H4 (cell line): ENCODE measurements around the gene EID2. TPM values are rescaled to one million over a fixed set of nuclear protein-coding genes. Genes with fewer than 3 reads are reported as not detected.

Source experiments
- DNase-seq: peaks from one replicate; pipeline ENCODE4 v3.0.0-alpha.2; 2015; ENCODE audit warnings: low spot score
- total RNA-seq: library from RNA; depleted of rRNA; stranded (reverse); fragments of >200 nt; shearing (Covaris generic); gene quantifications from 2 replicates; pipeline ENCODE4 v1.2.3, GENCODE V29; 2014; rRNA removed

The EID2 gene, protein sequence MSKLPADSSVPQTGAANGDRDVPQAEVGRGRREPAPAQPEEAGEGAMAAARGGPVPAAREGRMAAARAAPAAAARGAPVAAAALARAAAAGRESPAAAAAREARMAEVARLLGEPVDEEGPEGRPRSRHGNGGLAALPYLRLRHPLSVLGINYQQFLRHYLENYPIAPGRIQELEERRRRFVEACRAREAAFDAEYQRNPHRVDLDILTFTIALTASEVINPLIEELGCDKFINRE
- total RNA-seq = 10.8 and 11.5 TPM in 2 replicates

DNA sequence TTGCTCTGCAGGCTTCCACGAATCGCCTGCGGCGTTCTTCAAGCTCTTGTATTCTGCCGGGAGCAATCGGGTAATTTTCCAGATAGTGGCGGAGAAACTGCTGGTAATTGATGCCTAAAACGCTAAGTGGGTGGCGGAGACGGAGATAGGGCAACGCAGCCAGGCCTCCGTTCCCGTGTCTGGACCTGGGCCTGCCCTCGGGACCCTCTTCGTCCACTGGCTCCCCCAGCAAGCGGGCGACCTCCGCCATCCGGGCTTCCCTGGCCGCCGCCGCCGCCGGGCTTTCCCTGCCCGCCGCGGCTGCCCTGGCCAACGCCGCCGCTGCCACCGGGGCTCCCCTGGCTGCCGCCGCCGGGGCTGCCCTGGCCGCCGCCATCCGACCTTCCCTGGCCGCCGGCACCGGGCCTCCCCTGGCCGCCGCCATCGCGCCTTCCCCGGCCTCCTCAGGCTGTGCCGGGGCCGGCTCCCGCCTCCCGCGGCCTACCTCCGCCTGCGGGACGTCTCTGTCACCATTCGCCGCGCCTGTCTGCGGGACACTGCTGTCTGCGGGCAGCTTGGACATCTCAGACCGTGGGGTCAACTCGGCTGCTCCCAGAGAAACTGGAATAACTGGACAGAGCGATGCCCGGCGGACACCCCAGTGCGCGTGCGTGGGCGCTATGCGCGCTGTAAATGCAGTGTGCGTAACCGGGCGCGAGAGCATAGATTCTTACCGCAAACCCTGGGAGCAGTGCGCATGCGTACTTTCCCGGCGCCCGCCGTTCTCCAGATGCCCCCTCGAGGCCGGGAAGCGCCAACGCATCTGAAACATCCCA lies at the start of gene EID2:
Gene EID2 (minus strand): TSS at position 644 of the 815 bp plus-strand sequence. CDS start 82 bp downstream, at position 562.
- peak; percentile 85 for DNase-seq

DNA sequence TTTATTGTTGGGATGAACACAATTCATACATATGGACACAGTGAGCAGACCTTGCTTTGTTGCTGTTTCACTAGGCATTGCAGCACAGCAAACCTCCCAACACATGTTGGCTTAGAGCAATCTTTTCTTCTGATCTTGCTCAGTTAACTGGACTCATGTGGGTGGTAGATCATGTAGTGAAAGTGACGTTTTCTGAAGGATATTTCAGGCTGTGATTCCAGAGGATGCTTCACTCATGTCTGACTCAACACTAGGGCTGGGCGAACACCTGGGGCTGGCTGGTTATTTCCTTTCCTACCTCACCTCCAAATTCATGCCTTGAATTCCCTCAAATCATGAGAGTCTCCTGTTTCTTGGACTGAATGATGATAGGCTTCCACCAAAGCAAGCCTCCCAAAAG lies 48.1 kb upstream of the EID2 start:
- no peak for DNase-seq

DNA sequence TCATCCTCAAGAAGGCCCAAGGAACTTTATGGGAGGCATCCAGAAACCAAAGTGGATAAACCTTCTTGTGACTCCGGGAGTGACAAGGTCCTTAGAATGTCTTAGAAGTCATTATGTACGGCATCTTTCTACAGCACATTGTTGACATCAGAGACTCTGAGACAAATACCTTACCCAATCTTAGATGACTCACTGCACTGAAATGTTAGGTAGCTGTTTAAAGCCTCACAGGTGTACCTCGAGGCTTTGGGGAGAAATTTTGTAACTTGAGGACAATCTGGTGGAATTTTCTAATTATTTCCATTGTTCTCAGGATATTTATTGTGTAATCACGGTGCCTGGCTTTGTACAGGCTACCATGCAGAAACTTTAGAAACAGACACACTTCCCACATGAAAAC lies 47.5 kb upstream of the EID2 start:
- DNase-seq = no peak

GRCh38 chr19:39582891-39583625 lies 43.1 kb upstream of the EID2 start:
- DNase-seq = no peak

DNA sequence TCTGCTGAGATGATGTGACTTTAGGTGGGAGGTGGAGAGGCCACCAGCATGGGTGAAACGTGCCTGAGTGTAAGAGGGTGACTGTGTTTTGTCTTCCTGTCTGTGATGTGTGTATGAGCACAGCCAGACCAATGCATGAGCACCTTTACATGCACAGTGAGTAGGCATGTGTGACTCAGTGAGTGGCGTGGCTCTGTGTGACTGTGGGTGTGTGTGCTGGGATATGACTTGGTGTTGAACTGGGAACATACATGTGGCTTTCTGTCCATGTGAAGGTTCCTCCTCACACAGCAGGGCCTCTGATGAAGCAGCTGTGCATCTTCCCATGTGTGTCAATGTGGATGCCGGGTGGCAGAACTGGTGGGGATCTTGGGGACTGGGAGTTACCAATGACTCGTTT lies 42.5 kb upstream of the EID2 start:
- DNase-seq = no peak

- DNase-seq = peak; percentile 42
Observed at GRCh38 chr19:39568604-39569003, 28.6 kb upstream of the EID2 start.

DNA sequence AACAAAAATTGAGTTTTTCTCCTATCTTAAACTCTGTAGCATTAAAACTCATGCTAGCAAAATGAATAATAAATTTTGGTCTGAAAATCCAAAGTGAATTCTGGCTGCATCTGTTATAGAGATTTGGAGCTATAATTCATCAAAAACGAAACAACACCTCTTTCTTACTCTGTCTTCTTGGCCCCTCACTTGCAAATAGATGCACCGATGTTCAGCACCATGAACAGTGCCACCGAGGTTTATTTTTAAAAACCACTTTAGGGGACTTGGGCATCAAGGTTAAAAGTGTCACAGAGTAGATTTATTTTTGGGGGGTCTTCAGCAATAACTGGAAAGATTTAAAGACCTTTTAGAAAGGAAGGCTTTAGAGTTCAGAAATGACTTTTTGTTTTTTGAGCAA lies 26.1 kb upstream of the EID2 start:
- no peak for DNase-seq

GRCh38 chr19:39563408-39563807 lies 23.4 kb upstream of the EID2 start:
- peak; percentile 10 for DNase-seq

GRCh38 chr19:39558624-39559117 lies 18.7 kb upstream of the EID2 start:
- DNase-seq = no peak

DNA sequence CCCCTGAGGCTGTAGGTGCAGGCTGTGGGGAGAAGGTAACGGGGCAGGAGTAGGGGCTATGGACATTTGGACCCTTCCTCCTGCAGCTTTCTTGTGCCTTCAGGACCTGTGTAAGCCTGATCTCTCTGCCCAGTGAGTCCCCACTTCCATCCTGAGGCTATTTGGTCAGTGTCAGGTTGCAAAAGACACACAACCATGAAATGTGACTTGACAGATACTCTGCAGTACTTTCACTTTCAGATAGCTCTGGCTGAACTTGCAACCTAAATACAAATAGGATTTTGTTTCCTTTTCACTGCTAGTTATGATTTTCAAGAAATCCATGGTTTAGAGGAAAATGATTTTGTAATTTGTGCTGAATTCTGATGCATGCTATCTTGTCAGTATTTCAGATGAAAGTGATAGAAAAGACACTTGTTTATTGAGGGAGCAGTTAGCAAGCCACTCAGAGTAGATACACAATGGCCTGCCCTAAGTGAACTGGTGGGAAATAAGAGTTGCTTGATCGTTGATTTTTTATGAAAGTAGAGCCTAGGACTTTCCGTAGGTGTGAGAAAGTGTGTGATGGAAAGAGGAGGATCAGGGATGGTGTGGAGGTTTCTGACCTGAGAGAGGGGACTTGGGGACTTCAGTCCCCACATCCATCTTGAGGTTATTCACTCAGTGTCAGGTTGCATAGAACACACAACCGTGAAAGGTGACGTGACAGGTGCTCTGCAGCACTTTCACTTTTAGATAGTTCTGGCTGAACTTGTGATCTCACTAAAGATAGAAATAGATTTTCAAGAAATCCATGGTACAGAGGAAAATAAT lies 18.1 kb upstream of the EID2 start:
- peak; percentile 26 for DNase-seq

- DNase-seq = no peak
Observed at GRCh38 chr19:39555883-39556282, 15.9 kb upstream of the EID2 start.

- DNase-seq = no peak
Observed at GRCh38 chr19:39554701-39555311, 14.8 kb upstream of the EID2 start.

DNA sequence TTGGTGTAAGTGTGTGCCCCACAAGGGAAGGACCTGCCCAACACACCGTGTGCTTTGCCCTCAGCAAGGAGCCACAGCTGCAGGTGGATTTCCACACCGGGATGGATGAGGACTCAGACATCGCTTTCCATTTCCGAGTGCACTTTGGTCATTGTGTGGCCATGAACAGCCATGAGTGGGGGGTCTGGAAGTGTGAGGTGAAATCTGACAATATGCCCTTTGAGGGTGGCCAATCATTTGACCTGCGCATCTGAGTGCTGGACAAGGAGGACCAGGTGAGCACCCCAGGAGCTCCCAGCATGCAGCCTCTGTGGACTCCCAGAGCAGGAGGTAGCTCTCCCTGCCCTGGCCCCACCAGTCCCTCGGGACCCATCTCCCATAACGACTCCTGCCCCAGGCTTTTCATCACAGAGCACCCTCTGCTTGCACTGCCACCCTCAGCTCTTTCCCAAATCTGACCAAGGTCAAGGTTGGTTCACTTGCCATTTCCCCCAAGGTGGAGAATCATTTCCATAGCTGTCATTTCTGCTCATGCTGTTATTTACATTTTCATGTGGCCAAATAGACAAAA lies 13.2 kb upstream of the EID2 start:
- DNase-seq = no peak

- no peak for DNase-seq
Observed at GRCh38 chr19:39550197-39550596, 10.2 kb upstream of the EID2 start.

GRCh38 chr19:39546599-39546998 lies 6.6 kb upstream of the EID2 start:
- DNase-seq = no peak

- DNase-seq = no peak
Observed at GRCh38 chr19:39544911-39545310, 5.0 kb upstream of the EID2 start.

DNA sequence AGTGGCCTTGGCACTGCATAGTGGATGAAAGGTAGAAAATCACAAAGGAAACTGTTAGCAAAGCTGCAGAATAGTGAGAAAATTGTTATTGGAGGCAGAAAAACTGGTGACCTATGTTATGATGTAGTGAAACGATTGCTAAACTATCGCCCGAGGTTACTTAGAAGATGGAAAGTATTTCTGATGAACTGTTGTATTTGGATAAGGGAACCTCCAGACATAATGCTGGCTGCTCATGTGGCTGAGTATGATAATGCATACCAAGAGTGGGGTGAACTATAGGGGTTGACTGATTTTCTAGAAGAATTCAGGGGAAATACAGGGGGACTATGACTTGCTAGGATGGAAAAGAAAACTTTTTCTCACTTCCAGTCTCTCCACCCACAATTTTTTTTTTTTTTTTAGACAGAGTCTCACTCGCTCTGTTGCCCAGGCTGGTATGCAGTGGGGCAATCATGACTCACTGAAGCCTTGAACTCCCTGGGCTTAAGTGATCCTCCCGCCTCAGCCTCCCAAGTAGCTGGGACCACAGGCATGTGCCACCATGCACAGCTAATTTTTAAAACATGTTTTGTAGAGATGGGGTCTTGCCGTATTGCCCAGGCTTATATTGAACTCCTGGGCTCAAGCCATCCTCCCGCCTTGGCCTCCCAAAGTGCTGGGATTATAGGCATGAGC lies 4.4 kb upstream of the EID2 start:
- peak; percentile 19 for DNase-seq

GRCh38 chr19:39543477-39543857 lies 3.5 kb upstream of the EID2 start:
- no peak for DNase-seq

DNA sequence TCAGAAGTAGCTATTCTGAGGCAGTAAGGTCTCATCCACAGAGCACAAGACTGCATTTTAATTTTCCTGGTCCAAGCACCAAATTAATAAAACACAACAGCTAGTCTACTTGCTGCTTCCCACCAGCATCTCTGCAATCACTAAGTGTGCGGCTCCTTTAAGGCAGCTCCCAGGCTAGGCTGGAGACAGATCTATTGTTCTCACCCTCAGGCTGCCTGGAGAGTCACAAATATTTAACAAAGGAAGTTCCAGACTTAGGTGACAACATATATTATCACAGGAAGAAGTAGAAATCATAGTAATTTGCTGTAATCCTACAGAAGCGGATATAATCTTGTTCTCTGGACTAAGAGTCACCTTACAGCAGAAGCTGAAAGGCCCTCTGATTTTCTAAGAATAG lies 2.2 kb upstream of the EID2 start:
- no peak for DNase-seq

DNA sequence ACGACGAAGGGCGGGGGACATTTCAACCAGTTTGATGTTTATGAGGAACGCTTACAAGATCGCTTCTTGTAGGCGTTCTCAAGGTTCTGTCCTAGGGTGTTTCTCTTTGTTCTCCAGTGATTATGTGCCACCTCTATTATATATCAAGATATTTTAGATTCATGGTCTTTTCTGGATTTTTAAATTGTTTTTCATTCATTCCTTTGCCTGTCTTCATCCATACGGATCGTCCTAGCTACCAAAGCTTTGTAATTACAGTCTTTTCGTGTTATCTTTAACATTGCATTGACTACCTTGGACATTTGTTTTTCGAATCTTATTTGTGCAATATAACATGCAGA lies 342 bp upstream of the EID2 start:
- no peak for DNase-seq
